NK-92 (cell line): Measurements from ENCODE around the gene CCDC9B.

Experiments used
- DNase-seq: peaks from one replicate; lab custom pipeline; 2025; ENCODE audit not compliant: unreplicated experiment; lab: John Stamatoyannopoulos, UW

The CCDC9B gene

DNA sequence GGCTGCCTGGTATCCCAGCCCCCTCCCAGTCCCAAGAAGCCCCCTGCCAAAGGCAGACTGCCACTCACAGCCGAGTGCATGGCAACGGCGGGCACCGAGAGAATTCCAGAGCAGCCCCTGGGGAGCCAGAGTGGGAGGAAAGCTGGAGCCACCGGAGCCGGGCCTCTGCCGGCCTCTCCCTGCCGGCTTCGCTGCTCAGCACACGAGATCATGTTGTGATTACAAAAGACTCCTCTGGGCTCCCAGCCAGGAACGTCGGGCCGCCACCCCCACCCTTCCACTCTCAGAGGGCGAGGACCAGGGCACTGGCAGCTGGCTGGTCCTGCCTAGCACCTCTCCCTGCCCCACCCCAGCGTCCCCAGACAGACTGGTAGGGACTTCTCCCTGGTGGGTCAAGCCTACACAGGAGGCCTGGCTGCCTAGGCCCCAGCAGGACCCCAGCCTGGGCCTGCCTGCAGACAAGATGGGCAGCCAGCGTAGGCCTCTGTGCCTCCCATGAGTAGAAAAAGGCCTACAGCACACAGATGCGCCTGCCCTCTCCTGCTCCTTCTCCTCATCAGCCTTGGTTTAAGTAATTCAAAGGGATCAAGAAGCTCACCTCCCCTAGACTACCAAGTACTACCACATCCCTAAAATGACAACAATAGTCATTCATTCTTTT is at the start of gene CCDC9B:
Gene CCDC9B (minus strand): TSS at position 200 of the 661 bp plus-strand sequence. CDS start 120 bp downstream, at position 80.
- no peak for DNase-seq

DNA sequence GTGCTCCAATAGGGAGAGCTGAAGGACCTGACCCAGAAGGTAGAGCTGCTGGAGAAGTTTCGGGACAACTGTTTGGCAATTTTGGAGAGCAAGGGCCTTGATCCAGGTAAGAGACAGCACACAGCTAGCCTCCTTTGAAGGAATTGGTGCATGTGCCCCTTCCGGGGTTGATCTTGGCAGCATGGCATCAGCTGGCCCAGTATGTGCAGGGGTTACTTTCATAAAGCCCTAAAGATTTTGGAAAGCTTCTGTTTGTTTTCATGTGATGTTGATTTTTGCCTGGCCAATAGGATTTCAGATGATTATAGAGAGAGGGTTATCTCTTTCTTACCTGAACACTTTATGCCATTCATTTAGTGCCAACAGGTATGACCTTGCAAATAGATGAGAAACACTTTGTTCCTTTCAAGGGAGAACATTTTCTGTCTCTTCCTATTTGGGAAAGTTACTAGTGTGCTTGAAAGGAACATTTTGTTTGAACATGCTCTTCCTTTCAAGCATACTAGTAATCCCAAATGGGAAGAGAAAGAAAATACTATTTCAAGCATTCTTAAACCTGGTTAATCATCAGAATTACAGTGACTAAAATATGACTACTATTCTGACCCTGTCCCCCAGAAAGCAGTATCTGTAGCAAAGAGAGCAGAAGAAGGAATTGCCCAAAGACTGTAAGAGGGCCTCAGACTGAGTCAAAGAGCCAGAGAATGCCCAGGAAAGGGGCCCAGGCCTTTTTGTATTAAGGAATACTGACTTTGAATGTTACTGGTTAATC is 49.3 kb upstream of the CCDC9B start:
- no peak for DNase-seq

DNA sequence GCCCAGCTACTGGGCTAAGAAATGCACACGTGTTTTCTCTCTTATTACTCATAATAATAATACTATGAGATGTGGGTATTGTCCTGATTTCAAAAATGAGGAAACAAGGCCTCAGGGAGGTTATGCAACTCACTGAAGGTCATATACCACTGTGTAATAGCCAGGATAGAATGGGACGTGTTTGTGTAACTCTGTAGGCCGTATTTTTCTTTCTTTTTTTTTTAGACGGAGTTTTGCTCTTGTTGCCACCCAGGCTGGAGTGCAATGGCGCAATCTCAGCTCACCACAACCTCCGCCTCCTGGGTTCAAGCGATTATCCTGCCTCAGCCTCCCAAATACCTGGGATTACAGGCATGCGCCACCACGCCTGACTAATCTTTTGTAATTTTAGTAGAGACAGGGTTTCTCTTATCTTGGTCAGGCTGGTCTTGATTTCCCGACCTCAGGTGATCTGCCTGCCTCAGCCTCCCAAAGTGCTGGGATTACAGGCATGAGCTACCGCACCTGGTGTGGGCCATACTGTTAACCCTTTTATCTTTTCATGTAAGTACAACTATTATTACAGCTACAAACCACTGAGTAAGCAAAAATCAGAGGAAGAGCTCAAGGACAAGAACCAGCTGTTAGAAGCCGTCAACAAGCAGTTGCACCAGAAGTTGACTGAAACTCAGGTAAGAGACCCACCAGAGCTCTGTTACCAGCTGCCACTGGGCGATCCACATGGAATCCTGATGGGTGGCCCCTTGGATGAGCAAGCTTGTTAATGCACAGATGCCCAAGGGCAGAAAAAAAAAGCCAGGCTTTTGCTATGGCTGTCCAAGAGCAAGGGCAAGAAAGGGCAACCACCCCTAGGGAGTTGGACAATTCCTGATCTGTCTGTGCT is 48.4 kb upstream of the CCDC9B start:
- DNase-seq, result no peak

DNA sequence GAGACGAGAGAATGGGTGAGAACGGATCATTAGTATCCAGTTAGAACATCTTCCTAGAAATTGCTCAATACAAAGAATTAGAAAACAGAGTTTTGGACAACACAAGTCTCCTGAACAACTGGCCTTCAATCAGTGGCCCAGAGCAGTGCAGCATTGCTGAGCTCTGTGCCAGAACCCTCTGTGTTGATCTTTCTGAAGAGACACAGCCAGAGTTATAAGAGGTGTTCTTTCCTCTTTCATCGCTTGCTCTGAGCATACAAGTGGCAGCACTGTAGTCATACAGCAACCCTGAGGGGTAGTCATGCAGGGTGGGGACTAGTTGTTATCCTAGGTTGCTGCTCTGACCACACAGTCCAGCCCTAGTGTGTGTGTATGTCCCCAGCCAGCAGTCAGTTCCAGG is 45.7 kb upstream of the CCDC9B start:
- no peak for DNase-seq

DNA sequence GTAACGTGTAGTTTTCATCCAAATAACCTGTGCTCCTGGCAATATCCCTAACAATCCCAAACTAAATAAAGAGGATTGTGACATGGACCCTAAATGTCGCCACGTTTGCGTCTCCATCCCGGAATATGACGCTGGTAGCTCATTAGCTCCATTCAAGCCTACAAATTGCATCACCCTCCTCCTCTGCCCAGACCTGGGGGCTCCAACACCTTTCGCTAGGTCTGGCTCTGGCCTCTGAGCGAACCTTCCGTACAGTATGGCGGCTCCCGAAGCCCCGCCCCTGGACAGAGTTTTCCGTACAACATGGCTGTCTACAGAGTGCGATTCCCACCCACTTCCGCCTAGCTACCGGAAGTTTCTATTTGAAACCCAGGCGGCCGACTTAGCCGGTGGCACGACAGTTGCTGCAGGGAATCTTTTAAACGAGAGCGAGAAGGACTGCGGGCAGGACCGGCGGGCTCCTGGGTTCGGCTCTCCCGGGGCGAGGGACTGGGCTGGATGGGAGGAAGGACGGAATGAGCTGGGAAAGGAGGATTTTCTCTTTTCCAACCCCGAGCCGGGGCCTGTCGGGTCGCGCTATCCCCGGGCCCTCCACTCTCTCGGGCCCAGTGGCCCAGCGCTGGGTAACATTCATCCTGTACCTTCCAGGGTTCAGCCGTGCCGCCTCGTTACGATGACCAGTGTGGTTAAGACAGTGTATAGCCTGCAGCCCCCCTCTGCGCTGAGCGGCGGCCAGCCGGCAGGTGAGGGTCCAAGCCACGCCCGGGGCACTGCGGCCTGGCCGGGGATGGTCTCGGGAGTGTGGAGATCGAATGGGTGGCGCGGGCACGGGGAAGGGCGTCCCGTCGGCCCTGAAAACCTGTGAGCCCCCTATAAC is 42.1 kb upstream of the CCDC9B start, which contains the start of gene KNSTRN:
Gene KNSTRN (plus strand): TSS at position 142 of the 877 bp plus-strand sequence. CDS start 115 bp downstream, at position 257.
- DNase-seq, result peak; percentile 69

DNA sequence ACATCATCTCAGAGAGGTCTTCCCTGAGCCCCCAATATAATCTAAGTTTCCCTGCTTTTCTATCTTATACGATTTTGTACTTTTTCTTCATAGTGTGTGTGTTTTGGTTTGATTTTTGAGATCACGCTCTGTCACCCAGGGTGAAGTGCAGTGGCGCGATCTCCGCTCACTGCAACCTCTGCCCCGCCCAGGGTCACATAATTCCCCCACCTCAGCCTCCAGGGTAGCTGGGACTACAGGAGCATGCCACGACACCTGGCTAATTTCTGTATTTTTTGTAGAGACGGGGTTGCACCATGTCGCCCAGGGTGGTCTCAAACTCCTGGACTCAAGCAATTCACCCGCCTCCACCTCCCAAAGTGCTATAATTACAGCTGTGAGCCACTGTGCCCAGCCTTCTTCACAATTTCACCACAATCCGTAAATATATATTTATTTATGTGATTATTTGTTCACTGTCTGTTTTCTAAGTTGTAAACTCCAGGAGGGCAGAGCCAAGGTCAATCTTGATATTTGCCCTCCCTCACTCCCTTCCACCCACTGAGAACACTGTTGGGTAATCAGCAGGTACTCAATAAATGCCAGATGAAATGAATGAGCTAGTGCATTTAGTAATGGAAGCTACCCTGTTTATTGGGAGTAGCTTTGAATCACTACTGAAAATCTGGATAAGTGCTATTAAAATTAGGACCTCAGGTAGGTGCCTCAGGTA is 41.2 kb upstream of the CCDC9B start:
- DNase-seq, result no peak

DNA sequence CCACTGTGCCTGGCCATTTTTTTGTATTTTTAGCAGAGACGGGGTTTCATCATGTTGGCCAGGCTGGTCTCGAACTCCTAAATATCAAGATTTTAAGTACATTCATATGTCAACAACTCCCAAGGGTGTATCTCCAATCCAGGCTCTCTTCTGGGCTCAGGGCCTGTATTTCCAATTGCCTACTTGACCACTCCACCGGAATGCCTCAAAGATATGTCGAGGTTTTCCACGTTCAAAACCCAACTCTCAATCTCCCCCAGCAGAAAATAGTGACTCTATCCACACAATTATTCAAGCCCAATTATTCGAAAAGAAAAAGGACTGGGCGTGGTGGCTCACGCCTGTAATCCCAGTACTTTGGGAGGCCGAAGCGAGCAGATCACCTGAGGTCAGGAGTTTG is 39.9 kb upstream of the CCDC9B start:
- no peak for DNase-seq

DNA sequence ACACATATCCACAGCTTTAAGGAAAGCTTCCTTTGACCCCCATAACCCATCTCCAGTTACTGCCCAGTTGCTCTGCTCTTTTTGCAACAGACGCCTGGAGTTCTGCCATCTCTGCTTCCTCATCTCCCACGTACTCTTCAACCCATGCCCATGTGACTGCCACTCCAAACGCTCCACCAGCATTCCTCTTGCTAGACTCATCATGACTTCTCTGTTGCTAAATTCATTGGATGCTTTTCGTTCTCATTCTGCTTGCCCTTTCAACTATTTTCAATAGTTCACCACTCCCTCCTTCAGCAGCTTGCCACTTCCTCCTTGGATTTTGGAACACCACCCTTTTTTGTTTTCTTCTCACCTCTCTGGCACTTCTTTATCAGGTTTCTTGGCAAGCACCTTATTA is 39.1 kb upstream of the CCDC9B start:
- DNase-seq, result no peak

DNA sequence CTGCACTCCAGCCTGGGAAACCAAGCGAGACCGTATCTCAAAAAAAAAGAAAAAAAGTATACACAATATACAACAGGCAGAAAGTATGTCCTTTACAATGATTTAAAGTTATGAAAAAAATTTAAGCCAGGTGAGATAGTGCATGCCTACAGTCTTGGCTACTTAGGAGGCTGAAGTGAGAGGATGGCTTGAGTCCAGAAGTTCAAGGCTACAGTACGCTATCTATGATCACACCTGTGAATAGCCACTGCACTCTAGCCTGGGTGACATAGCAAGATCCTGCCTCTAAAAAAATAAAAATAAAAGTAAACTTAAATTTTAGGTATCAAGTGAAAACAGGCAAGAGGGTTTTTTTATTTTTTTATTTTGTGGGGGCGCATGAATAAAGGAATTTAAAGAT is 38.6 kb upstream of the CCDC9B start:
- no peak for DNase-seq

DNA sequence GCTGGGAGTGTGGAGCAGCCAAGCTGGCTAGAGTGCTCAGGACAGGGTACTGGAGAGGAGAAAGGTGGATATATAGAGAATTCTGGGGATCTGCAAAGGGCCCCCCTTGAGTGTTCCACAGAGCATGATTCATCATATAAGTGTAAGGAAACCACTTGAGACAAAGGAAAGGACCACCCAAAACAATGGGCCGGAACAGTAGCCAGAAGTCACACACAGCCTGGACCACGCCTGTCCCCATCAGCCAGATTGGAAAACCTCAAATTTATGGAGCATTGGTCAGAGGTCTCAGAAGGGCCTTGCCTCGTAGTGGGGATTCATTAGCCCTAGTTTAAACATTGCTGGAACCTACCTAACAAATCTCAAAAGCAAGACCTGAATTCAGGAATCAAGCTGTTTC is 36.9 kb upstream of the CCDC9B start:
- no peak for DNase-seq

DNA sequence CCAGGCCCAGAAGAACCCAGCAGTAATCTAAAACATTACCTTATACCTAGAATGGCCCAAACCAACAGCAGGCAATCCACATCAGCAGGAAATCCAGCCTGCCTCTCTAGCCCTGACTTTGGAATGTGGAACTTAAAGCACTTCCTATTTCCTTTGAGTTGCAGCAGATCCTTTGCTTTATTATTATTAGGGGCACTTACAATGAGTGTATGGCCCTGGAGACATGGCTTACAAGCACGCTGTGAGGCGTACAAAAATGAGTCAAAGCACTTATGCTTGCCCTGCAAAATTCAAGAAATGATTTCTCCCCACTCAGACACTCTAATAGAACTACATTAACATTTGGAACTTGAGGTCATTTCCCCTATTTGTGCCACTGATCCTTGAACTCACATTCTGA is 32.2 kb upstream of the CCDC9B start:
- no peak for DNase-seq

DNA sequence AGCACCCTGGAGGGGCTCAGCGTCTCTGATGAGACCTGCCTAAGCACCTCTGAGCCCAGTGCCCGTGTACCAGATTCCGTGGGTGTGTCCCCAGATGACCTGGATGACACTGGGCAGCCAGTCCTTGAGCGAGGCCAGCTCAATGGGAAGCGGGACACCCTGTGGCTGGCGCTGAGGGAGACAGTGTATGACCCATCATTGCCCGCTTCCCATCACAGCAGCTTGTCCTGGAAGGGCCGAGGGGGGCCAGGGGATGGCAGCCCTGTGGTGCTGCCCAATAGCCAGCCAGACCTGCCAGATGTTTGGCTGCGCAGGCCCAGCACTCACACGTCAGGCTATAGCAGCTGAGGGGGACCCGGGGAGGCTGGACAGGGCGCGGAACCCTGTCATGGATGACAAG is 29.2 kb upstream of the CCDC9B start:
- no peak for DNase-seq

DNA sequence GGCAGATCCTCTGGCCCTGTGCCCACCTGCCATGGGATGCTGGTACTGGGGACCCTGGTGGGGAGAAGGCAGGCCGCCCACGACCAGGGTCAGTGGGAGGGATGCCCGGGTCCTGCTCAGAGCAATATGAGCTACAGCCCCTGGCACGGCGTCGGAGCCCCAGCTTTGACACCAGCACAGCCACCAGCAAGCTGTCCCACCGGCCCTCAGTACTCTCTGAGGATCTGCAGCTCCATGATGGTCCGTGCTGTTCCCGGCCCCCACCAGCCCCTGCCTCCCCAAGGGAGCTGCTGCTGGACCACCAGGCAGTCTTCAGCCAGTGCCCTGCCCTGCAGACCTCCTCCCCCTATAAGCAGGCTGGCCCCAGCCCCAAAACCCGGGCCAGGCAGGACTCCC is 28.7 kb upstream of the CCDC9B start:
- no peak for DNase-seq

DNA sequence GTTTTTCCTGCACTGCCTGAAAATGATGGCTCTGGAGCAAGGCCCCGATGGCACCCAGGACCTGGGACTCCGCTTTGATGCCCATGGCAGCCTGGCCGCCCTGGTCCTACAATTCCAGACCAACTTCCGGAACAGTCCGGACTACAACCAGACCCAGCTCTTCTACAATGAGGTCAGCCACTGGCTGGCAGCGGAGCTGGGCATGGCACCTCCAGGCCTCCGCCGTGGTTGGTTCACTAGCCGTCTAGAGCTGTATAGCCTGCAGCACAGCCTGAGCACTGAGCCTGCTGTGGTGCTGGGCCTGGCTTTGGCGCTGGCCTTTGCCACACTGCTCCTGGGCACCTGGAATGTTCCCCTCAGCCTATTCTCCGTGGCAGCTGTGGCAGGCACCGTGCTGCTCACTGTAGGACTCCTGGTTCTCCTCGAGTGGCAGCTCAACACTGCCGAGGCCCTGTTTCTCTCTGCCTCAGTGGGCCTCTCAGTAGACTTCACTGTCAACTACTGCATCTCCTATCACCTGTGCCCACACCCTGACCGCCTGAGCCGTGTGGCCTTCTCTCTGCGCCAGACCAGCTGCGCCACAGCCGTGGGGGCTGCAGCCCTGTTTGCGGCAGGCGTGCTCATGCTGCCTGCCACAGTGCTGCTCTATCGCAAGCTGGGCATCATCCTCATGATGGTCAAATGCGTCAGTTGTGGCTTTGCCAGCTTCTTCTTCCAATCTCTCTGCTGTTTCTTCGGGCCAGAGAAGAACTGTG is 28.2 kb upstream of the CCDC9B start:
- no peak for DNase-seq

DNA sequence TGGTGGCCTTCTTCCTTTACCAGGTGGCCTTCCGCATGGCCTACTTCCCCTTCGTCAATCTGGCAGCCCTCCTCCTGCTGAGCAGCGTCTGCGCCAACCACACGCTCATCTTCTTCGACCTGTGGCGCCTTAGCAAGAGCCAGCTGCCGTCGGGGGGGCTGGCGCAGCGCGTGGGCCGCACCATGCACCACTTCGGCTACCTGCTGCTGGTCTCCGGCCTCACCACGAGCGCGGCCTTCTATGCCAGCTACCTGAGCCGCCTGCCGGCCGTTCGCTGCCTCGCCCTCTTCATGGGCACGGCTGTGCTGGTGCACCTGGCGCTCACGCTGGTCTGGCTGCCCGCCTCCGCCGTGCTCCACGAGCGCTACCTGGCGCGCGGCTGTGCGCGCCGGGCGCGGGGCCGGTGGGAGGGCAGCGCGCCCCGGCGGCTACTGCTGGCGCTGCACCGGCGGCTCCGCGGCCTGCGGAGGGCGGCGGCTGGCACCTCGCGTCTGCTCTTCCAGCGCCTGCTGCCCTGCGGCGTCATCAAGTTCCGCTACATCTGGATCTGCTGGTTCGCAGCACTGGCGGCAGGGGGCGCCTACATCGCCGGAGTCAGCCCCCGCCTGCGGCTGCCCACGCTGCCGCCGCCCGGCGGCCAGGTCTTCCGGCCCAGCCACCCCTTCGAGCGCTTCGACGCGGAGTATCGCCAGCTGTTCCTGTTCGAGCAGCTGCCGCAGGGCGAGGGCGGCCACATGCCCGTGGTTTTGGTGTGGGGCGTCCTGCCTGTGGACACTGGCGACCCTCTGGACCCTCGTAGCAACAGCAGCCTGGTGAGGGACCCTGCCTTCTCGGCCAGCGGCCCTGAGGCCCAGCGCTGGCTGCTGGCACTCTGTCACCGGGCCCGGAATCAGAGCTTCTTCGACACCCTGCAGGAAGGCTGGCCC is 27.2 kb upstream of the CCDC9B start:
- no peak for DNase-seq

DNA sequence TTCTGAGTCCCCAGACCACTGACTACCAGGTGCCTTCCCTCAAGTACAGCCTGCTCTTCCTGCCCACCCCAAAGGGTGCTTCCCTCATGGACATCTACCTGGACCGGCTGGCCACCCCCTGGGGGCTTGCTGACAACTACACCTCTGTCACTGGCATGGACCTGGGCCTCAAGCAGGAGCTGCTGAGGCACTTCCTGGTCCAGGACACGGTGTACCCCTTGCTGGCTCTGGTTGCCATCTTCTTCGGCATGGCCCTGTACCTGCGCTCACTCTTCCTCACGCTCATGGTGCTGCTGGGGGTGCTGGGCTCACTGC is 26.6 kb upstream of the CCDC9B start:
- DNase-seq, result no peak

DNA sequence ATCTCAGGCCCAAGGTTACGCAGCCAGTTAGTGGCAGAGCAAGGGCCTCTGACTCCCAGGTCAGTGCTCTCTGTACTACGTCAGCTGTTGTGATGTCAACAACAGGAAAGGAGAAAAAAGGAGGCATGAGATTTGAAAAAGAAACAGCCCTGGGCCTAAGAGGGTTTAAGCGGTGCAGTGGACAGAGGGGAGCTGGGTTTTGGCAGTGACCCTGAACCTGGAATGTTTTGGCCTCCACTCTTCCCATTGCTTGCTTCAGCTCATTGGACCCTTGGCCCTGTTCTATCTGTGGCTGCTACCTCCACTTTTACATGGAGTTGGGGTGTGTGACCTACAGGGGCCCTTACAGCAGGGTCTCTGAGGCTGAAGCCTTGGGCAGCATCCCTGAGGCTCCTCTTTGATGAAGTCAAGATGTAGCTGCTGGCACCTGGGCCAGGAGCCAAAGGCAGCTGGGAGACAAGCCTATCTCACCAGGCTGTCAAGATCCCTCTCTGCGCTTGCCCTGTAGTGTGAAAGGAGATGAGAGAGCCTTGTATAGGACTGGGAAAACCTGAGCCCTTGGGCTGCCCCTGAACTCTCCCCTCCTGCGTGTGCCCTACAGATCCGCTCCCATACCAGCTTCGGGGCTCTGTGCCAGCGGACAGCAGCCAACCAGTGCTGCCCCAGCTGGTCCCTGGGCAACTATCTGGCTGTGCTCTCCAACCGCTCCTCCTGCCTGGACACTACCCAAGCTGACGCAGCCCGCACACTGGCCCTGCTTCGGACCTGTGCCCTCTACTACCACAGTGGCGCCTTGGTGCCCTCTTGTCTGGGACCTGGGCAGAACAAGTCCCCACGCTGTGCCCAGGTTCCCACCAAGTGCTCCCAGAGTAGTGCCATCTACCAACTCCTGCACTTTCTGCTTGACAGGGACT is 26.0 kb upstream of the CCDC9B start:
- DNase-seq, result no peak
